ENCODE results near the gene BPHL.
"Not testable (repeated sequence)": the region's sequence is repeated elsewhere in the genome, so short reads cannot be mapped to it uniquely, and the experiment has no call there.

The BPHL gene

GRCh38 chr6:3186974-3187382 lies 68.5 kb downstream of the BPHL start:
- no peak for TF ChIP-seq CTCF (IDR thresholded peaks at IDR 0.05; ENCODE audit: control insufficient read depth, insufficient read depth, low read depth, low read length, missing control alignments)
- no peak for DNase-seq (ENCODE audit: low read depth)
- H3K4me3 ChIP-seq (ENCODE audit: control insufficient read depth, low read depth, low read length) = no peak overlapping the region

- TF ChIP-seq CTCF (IDR thresholded peaks at IDR 0.05; ENCODE audit: control insufficient read depth, insufficient read depth, low read depth, low read length, missing control alignments) = no peak
- DNase-seq (ENCODE audit: low read depth) = no peak
- H3K4me3 ChIP-seq (ENCODE audit: control insufficient read depth, low read depth, low read length) = no peak overlapping the region
These were observed 69.8 kb downstream of the BPHL start for GRCh38 chr6:3188262-3188661.

- DNase-seq (ENCODE audit: low read depth); H3K4me3 ChIP-seq (ENCODE audit: control insufficient read depth, low read depth, low read length): not testable (repeated sequence)
These were observed 70.7 kb downstream of the BPHL start for GRCh38 chr6:3189192-3189591.

- H3K4me3 ChIP-seq (ENCODE audit: control insufficient read depth, low read depth, low read length) = no peak overlapping the region
- no peak for DNase-seq (ENCODE audit: low read depth)
- no peak for TF ChIP-seq CTCF (IDR thresholded peaks at IDR 0.05; ENCODE audit: control insufficient read depth, insufficient read depth, low read depth, low read length, missing control alignments)
These were observed 71.5 kb downstream of the BPHL start for GRCh38 chr6:3190056-3190455.

GRCh38 chr6:3190779-3191178 lies 72.3 kb downstream of the BPHL start:
- H3K4me3 ChIP-seq (ENCODE audit: control insufficient read depth, low read depth, low read length) = no peak overlapping the region
- no peak for DNase-seq (ENCODE audit: low read depth)
- no peak for TF ChIP-seq CTCF (IDR thresholded peaks at IDR 0.05; ENCODE audit: control insufficient read depth, insufficient read depth, low read depth, low read length, missing control alignments)

GRCh38 chr6:3193102-3193849 lies 74.8 kb downstream of the BPHL start:
- no peak for DNase-seq (ENCODE audit: low read depth)
- no peak overlapping the region for H3K4me3 ChIP-seq (ENCODE audit: control insufficient read depth, low read depth, low read length)
- TF ChIP-seq CTCF (IDR thresholded peaks at IDR 0.05; ENCODE audit: control insufficient read depth, insufficient read depth, low read depth, low read length, missing control alignments) = no peak

GRCh38 chr6:3194535-3195419 lies 76.3 kb downstream of the BPHL start:
- DNase-seq (ENCODE audit: low read depth) = no peak
- no peak overlapping the region for H3K4me3 ChIP-seq (ENCODE audit: control insufficient read depth, low read depth, low read length)
- no peak for TF ChIP-seq CTCF (IDR thresholded peaks at IDR 0.05; ENCODE audit: control insufficient read depth, insufficient read depth, low read depth, low read length, missing control alignments)
